Fibroblast of skin of right quadriceps (primary cell): ENCODE data around the gene L3MBTL1.
A peak's percentile ranks its signal among the peaks of the same experiment; 100 is the strongest.

Experiments
- DNase-seq: peaks from one replicate; pipeline ENCODE4 v3.0.0-alpha.2; 2013

Gene L3MBTL1

DNA sequence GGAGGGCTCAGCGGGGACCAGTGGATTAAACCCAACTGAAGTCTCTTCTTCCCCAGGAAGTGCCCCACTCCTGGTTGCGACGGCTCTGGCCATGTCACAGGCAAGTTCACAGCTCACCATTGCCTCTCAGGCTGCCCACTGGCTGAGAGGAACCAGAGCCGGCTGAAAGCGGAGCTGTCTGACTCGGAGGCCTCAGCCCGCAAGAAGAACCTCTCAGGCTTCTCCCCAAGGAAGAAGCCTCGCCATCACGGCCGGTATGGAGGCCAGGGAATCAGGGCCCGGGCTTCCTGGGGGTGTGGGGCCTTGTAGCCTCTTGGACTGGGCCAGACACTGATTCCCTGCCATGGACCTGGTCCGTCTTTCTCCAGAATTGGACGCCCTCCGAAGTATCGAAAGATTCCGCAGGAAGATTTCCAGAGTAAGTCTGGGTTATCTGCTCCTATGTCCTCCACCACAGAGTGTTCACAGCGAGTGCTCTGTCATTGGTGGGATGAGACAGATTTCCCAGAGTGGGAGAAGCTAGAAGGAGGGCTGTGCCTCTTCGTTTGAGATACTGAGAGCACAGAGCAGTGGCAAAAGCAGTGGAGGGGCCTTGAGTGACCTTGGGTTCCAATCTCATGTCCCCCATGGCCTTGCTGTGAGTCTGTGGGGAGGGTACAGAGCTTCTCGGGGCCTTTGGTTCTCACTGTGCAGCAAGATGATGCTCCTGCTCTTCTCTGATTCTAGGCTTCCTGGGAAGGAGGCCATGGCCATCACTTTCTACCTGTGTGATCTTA lies 28.7 kb downstream of the L3MBTL1 start:
- DNase-seq: no peak

DNA sequence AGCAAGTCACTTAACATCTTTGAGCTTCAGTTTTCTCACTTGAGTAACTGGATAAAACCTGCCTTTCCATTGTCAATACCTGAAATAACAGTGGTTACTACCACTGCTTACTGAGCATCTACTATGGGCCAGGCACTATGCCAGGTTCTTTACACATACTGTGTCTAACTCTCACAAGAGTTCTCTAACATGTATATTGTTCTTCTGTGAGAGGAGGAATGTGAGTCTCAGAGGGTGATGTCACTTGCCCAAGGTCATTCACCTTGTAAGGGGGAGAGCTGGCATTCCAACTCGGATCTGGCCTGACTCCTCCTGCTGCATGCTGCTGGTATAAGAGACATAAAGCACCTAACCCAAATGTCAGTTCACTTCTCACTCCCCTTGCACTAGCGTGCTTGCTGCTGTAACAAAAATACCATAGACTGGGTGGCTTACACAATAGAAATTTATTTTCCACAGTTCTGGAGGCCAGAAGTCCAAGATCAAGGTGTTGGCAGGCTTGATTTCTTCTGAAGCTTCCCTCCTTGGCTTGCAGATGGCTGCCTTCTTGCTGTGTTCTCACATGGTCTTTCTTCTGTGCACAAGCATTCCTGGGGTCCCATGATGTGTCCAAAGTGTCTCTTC lies 29.4 kb downstream of the L3MBTL1 start:
- DNase-seq: no peak

DNA sequence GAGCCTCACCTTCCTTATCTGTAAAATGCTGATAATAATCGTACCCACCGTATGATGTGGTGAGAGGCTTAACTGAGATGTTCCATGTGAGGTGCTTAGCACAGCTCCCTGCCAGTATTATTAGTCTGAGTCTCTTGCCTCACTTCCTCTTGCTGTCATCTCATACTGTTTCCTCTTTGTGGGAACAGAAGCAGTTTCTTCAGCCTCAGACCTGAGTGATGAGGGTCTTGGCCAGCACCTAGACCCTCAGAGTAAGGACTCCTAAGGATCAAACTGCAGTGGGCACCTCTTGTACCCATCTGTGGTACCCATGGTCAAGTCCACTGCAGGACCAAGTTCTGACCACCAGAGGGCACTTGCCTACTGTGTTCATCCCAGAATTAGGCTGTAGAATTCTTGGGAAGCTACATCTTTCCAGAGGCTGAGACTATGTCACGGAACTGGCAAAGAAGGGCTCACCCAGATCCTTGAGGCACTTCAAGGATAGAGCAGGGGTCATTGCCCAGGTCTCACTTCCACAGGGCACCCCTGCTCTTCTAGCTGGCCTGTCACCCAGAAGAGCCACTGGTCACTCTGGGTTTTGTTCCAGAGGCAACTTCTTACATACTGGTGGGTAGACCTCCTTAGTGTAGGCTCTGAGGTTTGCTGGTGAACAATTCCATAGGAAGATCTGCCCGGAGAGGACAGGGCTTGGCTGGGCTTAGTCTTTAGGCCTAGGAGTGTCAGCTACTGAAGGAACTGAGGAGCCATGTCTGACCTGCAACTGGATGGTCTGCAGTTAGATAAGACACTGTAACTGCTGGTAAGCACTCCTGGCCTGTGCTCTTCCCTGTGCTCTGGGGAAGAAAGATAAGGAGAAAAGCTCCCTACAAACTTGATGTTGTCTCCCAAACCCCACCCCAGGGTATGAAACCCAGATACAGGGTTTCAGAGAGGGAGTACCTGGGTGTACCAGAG lies 30.7 kb downstream of the L3MBTL1 start:
- DNase-seq: peak; percentile 50

DNA sequence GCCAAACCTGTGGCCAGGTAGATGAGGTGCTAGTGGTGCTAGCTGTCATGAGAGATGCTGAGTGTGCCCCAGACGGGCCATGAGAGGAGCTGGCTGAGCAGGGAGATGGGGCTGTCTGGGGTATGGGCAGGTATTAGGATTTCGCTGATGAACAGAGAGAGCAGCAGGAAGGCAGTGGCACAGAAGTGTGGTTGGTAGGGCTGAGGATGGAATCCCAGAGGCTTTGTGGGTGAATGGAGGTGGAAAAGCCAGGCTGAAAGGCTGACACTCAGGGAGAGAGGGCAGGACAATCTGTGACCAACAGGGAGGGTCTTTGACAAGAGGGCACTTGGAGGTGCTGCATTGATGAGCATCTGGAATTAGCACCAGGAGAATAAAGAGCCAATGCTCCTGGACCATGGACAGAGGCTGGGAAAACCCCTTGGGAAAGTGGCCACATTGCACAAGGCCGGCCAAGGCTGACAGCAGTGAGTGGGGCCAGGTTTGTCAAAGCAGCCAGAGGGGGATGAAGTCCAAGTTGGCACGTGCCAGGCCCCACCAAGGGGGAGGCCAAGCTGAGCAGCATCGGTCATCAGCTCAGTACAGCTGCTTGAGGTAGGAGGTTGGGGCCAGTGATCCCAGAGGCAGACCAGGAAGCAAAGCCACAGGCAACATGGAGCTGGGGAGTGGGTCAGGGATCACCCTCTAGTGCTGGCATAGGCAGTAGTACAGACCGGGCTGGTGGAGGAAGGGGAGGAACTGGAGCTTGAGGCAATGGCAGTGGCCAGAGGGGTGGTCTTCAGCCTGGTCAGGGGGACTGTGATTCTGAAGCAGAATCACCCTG lies 31.6 kb downstream of the L3MBTL1 start:
- DNase-seq: no peak

DNA sequence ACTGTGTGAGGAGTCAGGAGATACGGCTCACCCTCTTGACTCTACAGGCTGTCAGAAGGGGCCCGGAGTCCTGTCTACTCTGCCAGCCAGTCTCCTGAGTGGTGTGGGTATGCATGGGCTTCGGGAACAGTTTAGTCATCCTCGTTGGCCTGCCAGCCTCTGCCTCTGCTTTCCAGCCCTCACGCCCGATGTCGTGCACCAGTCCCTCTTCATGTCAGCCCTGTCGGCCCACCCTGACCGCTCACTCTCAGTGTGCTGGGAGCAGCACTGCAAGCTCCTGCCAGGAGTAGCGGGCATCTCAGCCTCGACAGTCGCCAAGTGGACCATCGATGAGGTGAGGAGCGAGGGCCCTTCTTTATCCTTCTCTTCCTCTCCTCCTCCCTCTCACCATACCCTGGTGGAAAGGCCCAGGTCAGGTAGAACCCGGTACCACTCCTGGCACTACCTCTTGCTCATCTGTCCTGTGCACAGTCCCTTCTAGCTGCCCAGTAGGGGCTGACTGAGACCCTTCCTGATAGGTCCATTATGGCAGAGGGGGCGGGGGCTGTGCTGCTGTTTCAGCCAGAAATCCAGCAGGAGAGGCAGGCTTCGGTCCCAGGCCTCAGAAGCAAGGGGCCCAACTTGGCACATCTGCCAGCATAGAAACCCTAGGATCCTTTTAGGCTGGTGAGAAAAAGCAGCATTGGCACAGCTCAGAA lies 32.6 kb downstream of the L3MBTL1 start:
- DNase-seq: no peak

DNA sequence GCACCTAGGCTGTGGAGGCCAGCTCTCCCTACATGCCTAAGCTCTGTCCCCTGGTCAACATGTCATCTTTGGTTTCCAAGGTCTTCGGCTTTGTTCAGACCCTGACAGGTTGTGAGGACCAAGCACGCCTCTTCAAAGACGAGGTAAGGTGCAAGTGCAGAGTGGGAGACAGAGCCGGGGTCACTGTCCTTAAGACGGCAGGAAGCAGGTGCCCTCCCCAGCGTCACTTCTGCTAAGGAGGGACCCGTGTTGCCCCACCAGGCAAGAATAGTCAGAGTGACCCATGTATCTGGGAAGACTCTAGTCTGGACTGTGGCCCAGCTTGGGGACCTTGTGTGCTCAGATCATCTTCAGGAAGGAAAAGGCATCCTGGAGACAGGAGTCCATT lies 33.2 kb downstream of the L3MBTL1 start:
- no peak for DNase-seq

DNA sequence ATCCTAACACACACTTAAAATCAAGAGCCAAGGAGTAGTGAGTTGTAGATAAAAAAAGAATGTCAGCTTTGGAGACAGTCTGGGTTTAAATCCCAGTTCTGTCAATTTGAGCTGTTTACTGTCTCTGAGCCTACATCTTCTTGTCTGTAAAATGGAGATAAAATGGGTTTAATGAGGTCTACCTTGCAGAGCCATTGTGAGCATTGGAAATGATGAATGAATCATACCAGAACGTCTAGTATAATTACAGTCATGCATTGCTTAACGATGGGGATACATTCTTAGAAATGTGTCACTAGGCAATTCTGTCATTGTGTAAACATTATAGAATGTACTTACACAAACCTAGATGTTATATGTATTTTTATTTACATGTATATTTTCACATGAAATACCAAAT lies 33.7 kb downstream of the L3MBTL1 start:
- peak; percentile 32 for DNase-seq

DNA sequence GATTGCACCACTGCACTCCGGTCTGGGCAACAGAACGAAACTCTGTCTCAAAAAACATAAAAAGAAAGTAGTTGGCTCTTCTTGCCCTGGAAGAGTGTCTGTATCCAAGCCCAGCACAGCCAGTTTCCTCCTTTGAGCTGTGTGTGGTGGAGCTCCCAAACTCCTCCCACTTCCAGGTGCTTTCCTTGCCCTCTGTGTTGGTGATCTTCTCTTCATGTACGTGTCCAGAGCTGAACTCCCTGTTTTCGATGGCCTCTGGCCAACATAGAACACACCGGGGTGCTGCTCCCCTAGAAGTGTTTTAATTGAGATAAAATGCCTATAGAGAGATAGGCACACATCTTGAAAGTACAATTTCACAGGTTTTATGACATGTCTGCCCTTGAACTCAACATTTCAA lies 34.7 kb downstream of the L3MBTL1 start:
- no peak for DNase-seq

DNA sequence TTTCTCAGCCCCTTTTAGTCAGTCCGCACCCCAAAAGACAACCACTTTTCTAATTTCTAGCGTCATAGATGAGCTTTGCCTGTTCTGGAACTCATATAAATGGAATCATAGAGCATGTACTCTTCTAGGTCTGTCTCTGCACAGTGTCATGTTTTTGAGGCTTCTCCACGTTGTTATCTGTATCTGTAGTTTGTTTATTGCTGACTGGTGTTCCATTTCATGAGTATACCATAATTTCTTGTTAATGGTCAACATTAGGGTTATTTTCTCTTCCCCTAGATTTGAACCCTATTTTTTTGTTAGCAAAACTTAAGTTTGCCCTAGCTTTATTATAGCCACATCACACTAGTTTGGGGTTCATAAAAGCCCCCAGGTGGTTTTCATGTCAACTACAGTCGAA lies 35.2 kb downstream of the L3MBTL1 start:
- no peak for DNase-seq

DNA sequence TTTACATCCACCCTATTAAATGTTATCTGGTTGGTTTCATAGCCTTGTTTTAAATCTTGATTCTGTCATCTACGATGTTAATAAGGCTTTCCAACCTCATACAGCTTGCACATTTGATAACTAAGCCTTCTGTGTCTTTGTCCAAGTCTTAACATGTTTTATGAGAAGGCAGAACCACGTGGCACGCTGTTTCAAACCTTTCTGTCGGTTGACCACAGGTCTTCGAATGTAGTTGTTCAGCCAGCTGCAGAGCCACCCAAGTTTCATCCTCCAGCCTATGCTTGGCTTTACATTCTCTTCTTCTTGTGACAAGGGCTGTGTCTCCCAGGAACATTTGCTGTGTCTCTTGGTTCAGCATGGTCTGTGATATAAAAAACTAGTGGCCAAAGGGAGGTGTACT lies 35.6 kb downstream of the L3MBTL1 start:
- DNase-seq: no peak

DNA sequence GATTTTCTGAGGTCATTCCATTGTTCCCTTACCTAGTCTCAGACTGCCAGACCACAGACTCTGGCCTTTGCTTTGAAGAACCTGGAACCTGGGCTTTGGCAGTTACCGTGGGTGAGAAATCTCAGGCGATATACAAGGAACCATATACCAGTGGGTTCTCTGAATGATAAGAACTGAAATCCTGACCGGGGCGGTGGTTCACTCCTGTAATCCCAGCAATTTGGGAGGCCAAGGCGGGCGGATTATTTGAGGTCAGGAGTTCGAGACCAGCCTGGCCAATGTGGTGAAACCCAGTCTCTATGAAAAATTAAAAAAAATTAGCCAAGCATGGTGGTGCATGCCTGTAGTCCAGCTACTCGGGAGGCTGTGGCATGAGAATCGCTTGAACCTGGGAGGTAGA lies 37.0 kb downstream of the L3MBTL1 start:
- DNase-seq: no peak

DNA sequence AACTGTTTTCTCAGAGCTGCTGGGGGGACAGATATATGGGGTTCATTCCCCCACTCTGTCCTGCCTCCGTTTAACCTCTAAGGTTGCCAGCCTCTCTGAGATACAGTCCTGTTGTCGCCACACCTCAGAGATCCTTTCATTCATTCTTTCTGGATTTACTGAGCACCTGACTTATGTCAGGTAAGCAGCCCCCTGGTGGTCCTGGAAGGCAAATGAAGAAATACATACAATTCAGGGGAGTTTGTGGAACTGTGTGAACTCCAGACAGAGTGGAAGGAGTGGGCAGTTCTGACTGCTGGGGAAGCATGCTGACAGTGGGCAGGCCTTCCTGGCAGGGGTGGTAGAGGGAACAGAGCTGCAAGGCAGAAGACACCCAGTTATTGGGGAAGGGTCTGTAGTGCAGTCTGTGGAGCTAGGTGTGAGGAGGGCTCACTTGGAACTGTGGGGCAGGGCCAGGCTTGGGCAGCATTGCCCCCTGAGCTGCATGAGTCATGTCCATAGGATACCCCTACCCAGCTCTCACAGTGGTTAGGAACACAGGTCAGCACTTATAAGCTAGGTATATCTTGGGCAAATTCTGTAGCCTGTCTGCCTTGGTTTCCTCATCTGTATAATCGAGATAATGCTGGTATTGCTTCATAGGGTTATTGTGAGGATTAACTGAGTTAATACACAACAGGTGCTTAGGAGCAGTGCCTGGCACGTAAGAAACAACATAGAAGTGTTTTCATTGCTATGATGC lies 38.5 kb downstream of the L3MBTL1 start:
- DNase-seq: no peak

DNA sequence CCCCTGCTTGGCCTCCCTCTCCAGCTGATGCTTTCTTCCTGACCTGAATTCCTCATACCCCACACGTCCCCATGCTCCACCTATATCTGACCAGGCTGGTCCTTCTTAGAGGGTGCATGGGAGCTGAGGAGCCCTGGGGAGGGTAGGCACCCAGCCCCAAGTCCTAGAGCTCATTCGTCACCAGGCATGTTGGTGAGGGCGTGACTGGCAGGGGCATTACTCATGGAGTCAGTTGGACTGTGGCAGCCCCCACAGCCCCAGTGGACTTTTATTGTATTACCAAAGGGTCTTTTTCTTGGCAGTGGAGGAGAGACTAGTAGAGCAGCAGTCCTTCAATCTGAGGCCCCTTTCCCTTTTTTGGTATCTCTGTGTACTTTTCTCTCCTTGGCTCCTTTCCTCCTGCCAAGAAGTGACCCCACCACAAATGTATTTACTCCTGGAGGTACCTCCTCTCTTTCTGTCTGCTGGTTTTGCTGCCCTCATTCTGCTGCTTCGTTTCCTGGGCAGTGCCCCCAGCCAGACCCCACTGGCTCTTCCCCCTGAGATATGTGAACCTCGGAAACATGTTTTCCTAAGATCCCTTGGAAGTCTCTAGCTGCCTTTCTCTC lies 40.9 kb downstream of the L3MBTL1 start:
- DNase-seq: no peak

DNA sequence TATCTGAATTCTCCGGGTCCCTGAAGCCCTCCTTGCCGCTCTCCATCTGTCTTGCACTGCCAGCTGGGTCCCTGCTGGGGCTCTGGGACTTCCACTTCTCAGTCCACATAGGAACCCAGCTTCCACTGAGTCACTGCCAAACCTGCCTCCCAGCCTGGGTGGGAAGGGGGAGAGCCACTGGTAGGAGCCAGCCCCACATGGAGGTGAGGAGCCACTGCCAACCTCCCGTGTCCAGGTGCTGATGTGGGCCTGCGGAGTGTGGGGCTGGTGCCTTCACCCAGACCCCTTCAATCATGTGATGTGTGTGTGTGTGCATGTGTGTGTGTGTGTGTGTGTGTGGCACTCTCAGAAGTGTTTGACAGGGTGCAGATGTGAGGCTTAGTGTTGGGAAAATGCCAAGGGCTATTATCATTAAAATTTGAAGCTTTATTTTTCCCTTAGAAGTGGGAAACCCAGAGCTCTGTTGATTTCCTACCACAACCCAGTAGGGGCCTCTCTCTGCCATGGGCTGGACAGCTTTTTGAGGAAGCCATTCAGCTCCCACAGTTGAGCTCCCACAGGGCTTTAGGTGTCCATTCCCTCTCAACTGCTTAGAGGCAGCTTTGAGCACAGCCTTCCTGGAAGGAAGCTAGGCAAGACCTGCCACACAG lies 42.0 kb downstream of the L3MBTL1 start:
- DNase-seq: no peak

DNA sequence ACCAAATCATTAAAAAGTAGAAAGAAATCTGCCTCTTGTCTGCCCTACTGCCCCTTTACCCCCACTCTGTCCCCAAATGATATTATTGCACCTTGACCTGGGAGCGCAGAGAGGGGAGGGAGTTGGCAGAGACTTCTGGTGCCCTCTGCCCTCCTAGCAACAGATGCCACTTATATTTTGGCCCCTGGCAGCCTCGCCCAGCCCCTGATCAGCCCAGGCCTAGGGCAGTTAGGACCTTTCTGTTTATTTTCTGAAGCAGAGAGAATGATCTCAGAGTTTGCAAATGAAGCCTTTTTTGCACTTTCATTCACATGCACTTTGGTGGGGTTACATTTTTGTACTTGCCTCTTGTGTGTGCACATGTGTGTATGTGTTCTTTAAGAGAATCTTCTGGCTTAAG lies 43.0 kb downstream of the L3MBTL1 start:
- no peak for DNase-seq

DNA sequence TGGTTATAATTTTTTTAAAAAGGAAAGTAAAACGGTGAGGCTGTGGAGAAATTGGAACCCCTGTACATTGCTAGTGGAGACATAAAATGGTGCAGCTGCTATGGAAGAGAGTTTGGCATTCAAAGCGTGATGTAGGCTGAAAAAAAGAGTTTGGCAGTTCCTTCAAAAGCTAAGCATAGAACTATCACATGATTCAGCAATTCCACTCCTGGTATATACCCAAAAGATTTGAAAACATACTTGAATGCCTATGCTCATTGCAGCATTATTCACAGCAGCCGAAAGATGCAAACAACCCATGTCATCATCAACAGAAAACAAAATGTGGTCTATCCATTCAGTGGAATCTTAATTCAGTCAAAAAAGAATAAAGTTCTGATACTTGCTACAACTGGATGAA lies 46.9 kb downstream of the L3MBTL1 start:
- DNase-seq: no peak

DNA sequence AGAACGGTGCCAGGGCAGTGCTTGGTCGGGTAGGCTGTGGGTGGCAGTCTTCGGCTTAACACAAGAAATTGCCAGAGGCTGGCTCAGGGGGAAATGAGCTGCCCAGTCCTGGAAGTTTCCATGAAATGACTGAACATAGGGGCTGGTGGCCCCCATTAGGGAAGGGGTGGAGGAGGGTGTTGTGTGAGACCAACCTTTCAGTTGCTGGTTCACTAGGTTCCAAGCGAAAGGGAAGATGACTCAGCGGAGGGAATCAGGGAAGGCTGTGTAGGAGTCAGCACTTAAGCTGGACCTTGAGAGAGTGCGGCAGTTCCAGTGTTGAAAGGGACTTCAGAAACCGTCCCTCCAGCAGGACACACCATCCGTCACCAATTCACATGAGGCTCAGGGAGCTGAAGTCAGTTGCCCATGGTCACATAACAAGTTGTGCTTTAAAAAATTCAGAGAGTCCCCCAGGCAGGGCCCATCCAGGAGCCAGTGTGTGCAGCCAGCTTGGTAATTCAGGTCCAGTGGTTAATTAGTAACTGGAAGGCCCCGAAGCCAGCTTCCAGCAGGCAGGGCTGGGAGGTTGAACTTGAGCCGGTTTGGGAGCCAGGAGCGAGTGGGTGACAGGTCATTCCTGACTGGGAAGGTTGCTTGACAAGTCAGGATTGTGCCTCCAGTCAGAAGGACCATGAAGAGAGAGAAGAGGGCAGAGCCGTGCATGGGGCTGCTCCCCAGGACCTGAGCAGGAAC lies 51.1 kb downstream of the L3MBTL1 start, which contains the start of gene SGK2:
Gene SGK2, plus strand, starts transcription at position 616 of the 735 bp plus-strand sequence. CDS start 7,469 bp downstream, outside the sequence.
- peak; percentile 8 for DNase-seq

DNA sequence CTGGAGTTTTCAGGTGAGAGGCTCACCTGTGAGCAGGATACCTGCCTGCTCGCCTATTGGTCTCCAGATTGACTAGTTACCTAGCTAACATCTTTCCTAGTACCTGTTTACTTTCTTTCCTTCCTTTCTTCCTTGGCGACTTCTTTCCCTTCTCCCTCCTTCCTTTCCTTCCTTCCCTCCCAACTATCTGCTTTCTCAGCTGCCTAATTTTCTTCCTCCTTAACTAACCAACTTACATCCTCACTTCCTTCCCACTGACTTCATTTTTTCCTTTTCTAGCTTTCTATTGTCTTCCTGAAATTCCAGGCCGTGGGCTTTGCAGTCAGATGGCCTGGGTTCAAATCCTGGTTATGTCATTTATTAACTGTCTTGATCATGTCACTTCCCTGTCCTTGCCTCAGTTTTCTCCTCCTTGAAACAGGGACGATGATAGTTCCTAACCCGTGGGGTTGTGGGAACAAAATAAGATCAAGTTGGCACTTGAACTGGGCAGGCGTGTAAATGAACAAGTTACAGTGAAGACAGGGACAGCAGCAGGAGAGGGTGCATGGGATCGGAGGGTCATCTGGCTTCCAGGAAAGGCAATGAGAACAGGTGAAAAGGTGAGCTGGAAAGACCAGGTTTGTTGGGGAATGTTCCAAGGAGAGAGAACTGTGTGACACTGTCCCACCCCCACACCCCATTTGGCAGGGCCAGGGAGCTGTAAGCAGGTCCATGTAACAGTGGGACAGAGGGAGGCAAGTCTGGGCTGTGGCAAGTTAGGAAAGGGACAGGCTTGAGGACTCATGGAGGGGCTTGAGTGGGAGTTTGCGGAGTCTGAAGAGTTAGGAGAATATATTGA lies 51.9 kb downstream of the L3MBTL1 start:
- no peak for DNase-seq

DNA sequence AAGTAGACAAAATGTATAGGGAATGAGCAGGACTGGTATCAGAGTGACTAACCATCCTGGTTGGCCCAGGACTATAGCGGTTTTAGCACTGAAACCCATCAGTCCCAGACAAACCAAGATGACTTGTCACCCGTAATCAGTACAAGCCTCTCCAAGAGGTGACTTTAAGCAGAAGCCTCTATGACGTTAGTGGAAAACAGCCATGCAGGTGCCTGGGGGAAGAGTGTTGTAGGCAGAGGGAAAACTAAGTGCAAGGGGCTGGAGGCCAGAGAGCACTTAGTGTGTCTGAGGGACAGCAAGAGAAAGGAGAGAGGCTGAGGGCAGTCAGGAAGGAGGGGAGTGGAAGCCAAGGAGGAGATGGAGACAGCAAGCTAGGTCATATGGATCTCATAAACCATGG lies 53.5 kb downstream of the L3MBTL1 start:
- no peak for DNase-seq
